ENCODE data around the gene WNK2. TPM values are rescaled to one million over a fixed set of nuclear protein-coding genes. Genes with fewer than 3 reads are reported as not detected.

WNK2 gene
- polyA plus RNA-seq, 1 donor: 80.4 TPM

DNA sequence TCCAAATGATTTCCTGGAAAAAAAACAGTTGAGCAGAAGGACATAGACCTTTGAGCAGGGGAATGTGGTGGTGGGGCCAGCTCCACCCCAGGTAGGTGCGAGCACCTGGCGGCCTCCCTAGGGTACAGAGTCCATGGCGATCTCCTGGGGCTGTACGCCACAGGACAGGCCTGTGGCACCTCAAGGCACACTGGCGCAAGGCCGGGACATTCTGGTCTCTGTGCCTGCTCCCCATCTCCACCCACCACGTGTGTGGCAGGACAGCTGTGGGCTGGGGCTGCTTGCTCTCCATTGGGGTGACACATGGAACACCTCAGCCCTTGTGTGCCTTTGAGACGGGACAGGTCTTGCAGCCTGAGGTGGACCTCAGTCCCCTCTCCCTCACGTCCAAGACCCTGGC lies 25.2 kb downstream of the WNK2 start:
- Histone ChIP-seq H3K4me1 (ENCODE audit: control insufficient read depth, insufficient read depth, low read length) (peaks cover 76% of the 10 kb centered on the region), H3K27me3 (ENCODE audit: control insufficient read depth, insufficient read depth, low read length) (no peaks in the 10 kb centered on the region), H3K27ac (ENCODE audit: low read length) (peak overlapping the region; percentile 92), H3K36me3 (ENCODE audit: control insufficient read depth, insufficient read depth, low read length) (no peaks in the 10 kb centered on the region), H3K9me3 (ENCODE audit: control insufficient read depth, low read depth, low read length) (no peaks in the 10 kb centered on the region), H3K4me3 (ENCODE audit: low read length) (no peak overlapping the region)
- WGBS (ENCODE audit: insufficient coverage, low lambda C conversion rate): no CpG with 5 or more reads among the region's 9 CpGs
- peak; percentile 94 to 97 for DNase-seq

DNA sequence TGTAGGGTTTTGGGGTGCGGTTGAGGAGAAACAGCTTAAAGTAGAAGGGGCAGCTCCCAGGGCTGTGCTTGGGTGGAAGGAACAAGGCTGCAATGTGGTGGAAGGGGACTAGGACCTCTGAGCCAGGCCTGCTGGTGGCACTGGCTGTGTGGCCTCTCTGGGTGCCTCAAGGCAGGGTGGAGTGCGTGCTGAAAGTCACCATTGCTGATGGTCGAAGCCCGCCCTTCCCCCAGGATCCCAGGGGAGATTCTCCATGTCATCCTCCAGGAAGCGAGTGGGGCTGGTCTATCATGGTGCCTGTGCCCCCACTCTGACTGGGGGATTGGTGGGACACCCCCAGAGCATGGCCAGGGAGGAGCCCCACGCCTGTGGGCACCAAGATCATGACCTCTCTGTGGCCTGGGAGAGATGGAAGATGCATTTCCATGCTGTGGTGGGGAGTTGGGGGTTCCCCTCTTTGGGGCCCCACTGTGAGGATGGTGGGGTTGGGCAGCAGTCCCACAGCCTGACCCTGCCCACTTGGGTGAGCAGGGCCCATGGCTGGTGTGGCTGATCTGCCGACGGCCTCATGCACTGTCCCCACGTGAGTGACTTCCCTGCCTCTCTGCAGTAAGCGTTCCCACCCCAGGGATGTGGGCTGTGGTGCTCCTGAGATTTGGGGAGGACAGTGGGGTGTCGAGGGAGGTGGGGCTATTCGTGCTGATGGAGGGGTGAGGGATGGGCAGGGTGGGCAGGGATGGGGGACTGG lies 25.8 kb downstream of the WNK2 start:
- peak overlapping the region; percentile 92 for H3K27ac ChIP-seq (ENCODE audit: low read length)
- H3K4me3 ChIP-seq (ENCODE audit: low read length): no peak overlapping the region
- H3K27me3 ChIP-seq (ENCODE audit: control insufficient read depth, insufficient read depth, low read length): no peaks in the 10 kb centered on the region
- H3K36me3 ChIP-seq (ENCODE audit: control insufficient read depth, insufficient read depth, low read length): no peaks in the 10 kb centered on the region
- H3K4me1 ChIP-seq (ENCODE audit: control insufficient read depth, insufficient read depth, low read length): peaks cover 74% of the 10 kb centered on the region
- DNase-seq: no peak
- H3K9me3 ChIP-seq (ENCODE audit: control insufficient read depth, low read depth, low read length): no peaks in the 10 kb centered on the region
- WGBS (ENCODE audit: insufficient coverage, low lambda C conversion rate): no CpG with 5 or more reads among the region's 12 CpGs

DNA sequence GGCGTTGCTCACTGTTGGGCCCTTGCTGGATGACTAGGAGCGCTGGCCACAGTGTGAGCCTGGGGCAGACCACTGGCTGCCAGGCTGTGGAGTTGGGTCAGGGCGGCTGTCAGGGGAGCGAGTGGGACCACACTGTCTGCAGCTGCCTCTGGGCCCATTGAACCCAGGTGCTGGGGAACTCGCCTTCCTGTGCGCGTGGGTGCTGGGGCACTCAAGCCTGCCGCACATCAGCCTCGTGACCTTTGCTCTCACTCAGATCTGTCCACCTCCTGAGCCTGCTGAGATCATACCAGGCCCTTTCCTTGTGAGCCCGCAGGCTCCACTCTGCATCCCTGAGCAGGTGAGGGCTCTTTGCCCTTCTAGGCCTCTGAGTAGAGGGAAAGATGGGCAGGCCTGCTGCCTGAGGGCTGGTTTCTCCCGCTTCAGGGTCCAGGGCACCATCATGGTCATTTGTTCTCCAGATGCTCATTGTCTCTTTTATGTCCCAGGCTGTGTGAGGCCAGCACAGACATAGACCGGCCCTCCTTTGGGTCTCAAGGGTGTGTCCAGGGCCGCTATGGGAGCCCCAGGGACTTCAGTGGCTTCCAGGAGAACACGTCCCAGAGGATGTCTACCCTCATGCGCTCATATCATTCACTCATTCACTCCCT lies 26.5 kb downstream of the WNK2 start:
- Histone ChIP-seq H3K4me1 (ENCODE audit: control insufficient read depth, insufficient read depth, low read length) (peaks cover 67% of the 10 kb centered on the region), H3K36me3 (ENCODE audit: control insufficient read depth, insufficient read depth, low read length) (no peaks in the 10 kb centered on the region), H3K9me3 (ENCODE audit: control insufficient read depth, low read depth, low read length) (peaks cover 6% of the 10 kb centered on the region), H3K4me3 (ENCODE audit: low read length) (no peak overlapping the region), H3K27me3 (ENCODE audit: control insufficient read depth, insufficient read depth, low read length) (no peaks in the 10 kb centered on the region), H3K27ac (ENCODE audit: low read length) (peak overlapping the region; percentile 92)
- WGBS (ENCODE audit: insufficient coverage, low lambda C conversion rate): 77% methylated on average over 3 of the region's 15 CpGs
- DNase-seq: peak; percentile 84 to 90

DNA sequence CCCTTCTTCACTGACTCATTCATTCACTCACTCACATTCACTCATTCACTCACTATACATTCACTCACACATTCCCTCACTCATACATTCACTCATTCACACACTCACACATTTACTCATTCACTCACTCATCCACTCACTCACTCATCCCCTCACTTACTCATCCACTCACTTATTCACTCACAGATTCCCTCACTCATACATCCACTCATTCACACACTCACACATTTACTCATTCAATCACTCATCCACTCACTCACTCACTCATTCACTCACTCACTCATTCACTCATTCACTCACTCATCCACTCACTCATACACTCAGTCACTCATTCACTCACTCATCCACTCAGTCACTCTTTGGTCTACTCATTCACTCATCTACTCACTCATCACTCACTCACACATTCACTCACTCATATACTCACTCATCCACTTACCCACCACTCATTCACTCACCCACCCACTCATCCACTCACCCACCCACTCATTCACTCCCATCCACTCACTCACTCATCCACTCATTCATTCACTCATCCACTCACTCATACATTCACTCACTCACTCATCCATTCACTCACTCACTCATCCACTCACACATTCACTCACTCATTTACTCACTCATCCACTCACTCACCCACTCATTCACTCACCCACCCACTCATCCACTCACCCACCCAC lies 27.2 kb downstream of the WNK2 start:
- DNase-seq: no peak
- Histone ChIP-seq H3K27me3 (ENCODE audit: control insufficient read depth, insufficient read depth, low read length) (no peaks in the 10 kb centered on the region), H3K4me1 (ENCODE audit: control insufficient read depth, insufficient read depth, low read length) (peaks cover 60% of the 10 kb centered on the region), H3K4me3 (ENCODE audit: low read length) (no peak overlapping the region), H3K27ac (ENCODE audit: low read length) (peak overlapping the region; percentile 92), H3K36me3 (ENCODE audit: control insufficient read depth, insufficient read depth, low read length) (no peaks in the 10 kb centered on the region), H3K9me3 (ENCODE audit: control insufficient read depth, low read depth, low read length) (peaks cover 6% of the 10 kb centered on the region)

DNA sequence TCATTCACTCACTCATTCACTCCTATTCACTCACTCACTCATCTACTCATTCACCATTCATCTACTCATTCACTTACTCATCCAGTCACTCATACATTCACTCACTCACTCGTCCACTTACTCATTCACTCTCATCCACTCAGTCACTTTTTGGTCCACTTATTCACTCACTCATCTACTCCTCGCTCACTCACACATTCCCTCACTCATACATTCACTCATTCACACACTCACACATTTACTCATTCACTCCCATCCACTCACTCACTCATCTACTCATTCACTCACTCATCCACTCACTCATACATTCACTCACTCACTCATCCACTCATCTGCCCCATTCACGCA lies 27.7 kb downstream of the WNK2 start:
- Histone ChIP-seq H3K27ac (ENCODE audit: low read length) (peak overlapping the region; percentile 31), H3K36me3 (ENCODE audit: control insufficient read depth, insufficient read depth, low read length) (no peaks in the 10 kb centered on the region), H3K4me1 (ENCODE audit: control insufficient read depth, insufficient read depth, low read length) (peaks cover 55% of the 10 kb centered on the region), H3K27me3 (ENCODE audit: control insufficient read depth, insufficient read depth, low read length) (no peaks in the 10 kb centered on the region), H3K9me3 (ENCODE audit: control insufficient read depth, low read depth, low read length) (peaks cover 6% of the 10 kb centered on the region), H3K4me3 (ENCODE audit: low read length) (no peak overlapping the region)
- WGBS (ENCODE audit: insufficient coverage, low lambda C conversion rate): 100% methylated on average over 3 of the region's 3 CpGs
- DNase-seq: no peak

DNA sequence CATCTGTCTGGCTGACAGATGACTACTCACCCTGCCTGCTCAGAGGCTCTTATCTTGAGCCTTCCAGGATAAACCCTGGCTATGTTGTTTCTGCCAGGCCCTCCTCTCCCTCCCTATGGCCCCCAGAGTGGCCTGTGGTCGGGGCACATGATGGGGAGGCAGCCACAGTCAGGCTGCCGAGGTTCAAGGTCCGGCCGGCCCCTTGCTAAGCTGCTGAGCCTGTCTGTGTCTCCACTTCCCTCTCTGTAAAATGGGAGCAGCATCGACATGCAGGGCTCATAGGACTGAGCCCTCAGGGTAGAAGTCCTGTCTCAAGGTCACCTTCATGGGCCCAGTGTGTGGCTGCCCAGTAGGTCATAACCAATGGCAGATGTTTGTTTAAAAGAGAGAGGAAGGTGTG lies 28.5 kb downstream of the WNK2 start:
- Histone ChIP-seq H3K27ac (ENCODE audit: low read length) (peak overlapping the region; percentile 31), H3K27me3 (ENCODE audit: control insufficient read depth, insufficient read depth, low read length) (no peaks in the 10 kb centered on the region), H3K4me3 (ENCODE audit: low read length) (no peak overlapping the region), H3K9me3 (ENCODE audit: control insufficient read depth, low read depth, low read length) (peaks cover 6% of the 10 kb centered on the region), H3K4me1 (ENCODE audit: control insufficient read depth, insufficient read depth, low read length) (peaks cover 49% of the 10 kb centered on the region), H3K36me3 (ENCODE audit: control insufficient read depth, insufficient read depth, low read length) (no peaks in the 10 kb centered on the region)
- DNase-seq: peak; percentile 58 to 74
- WGBS (ENCODE audit: insufficient coverage, low lambda C conversion rate): no CpG with 5 or more reads among the region's 5 CpGs

DNA sequence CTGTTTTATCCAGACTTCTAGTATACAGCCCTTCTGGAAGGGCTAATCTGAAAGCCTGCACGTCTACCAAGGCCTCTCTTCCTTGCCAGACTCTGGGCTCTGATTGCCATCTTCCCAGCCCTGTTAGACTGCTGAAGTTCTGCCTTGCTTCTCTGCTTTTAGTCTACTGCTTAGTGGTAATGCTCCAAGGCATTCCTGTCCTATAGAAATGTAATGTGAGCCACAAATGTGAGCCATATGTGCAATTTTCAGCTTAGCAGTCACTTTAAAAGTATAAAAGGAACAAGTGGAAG lies 32.1 kb downstream of the WNK2 start:
- no CpG with 5 or more reads among the region's 1 CpG for WGBS (ENCODE audit: insufficient coverage, low lambda C conversion rate)
- Histone ChIP-seq H3K9me3 (ENCODE audit: control insufficient read depth, low read depth, low read length) (peaks cover 6% of the 10 kb centered on the region), H3K4me3 (ENCODE audit: low read length) (no peak overlapping the region), H3K27me3 (ENCODE audit: control insufficient read depth, insufficient read depth, low read length) (no peaks in the 10 kb centered on the region), H3K36me3 (ENCODE audit: control insufficient read depth, insufficient read depth, low read length) (no peaks in the 10 kb centered on the region), H3K27ac (ENCODE audit: low read length) (no peak overlapping the region), H3K4me1 (ENCODE audit: control insufficient read depth, insufficient read depth, low read length) (peaks cover 20% of the 10 kb centered on the region)
- no peak for DNase-seq

DNA sequence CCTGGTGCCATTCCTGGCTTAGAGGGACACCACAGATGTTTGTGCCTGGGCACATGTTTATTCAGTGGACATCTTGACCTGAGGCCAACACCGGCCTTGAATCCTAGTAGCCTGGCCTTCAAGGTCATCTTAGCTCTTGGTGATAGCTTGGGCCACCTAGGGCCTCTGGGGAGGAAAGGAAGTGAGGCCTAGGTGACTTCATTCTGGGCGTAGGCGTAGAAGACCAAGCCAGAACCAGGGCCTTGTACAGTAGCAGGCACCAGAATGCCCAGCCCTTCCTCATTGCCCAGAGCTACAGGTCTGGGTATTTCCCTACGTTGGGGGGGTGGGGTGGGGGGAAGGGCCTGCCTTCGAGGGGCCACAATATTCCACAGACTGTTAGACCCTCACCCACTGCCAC lies 33.8 kb downstream of the WNK2 start:
- peaks cover 6% of the 10 kb centered on the region for H3K9me3 ChIP-seq (ENCODE audit: control insufficient read depth, low read depth, low read length)
- H3K4me1 ChIP-seq (ENCODE audit: control insufficient read depth, insufficient read depth, low read length): peaks cover 8% of the 10 kb centered on the region
- H3K36me3 ChIP-seq (ENCODE audit: control insufficient read depth, insufficient read depth, low read length): no peaks in the 10 kb centered on the region
- H3K4me3 ChIP-seq (ENCODE audit: low read length): no peak overlapping the region
- no CpG with 5 or more reads among the region's 5 CpGs for WGBS (ENCODE audit: insufficient coverage, low lambda C conversion rate)
- DNase-seq: no peak
- H3K27me3 ChIP-seq (ENCODE audit: control insufficient read depth, insufficient read depth, low read length): no peaks in the 10 kb centered on the region
- H3K27ac ChIP-seq (ENCODE audit: low read length): no peak overlapping the region

DNA sequence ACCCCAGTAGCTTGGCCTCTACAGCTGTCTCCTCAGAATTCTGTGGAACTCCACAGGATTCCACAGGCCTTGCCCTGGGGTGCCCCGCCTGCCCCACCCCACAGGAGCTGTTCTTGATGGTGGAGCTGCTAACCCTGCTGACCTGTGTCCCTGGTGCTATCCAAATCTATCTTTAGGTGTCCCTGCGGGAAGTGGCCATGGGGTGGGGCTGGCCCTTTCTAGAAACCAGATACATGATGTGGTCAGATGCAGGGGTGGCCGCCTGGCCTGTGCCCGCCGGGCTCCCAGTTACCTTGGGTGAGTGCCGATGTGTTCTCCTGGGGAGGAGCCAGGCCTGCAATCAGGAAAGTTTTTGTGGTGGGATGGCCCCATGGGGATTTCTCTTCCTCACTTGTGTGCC lies 34.2 kb downstream of the WNK2 start:
- Histone ChIP-seq H3K9me3 (ENCODE audit: control insufficient read depth, low read depth, low read length) (peaks cover 6% of the 10 kb centered on the region), H3K27me3 (ENCODE audit: control insufficient read depth, insufficient read depth, low read length) (no peaks in the 10 kb centered on the region), H3K4me1 (ENCODE audit: control insufficient read depth, insufficient read depth, low read length) (peaks cover 10% of the 10 kb centered on the region), H3K27ac (ENCODE audit: low read length) (no peak overlapping the region), H3K36me3 (ENCODE audit: control insufficient read depth, insufficient read depth, low read length) (no peaks in the 10 kb centered on the region), H3K4me3 (ENCODE audit: low read length) (no peak overlapping the region)
- no CpG with 5 or more reads among the region's 6 CpGs for WGBS (ENCODE audit: insufficient coverage, low lambda C conversion rate)
- no peak for DNase-seq

DNA sequence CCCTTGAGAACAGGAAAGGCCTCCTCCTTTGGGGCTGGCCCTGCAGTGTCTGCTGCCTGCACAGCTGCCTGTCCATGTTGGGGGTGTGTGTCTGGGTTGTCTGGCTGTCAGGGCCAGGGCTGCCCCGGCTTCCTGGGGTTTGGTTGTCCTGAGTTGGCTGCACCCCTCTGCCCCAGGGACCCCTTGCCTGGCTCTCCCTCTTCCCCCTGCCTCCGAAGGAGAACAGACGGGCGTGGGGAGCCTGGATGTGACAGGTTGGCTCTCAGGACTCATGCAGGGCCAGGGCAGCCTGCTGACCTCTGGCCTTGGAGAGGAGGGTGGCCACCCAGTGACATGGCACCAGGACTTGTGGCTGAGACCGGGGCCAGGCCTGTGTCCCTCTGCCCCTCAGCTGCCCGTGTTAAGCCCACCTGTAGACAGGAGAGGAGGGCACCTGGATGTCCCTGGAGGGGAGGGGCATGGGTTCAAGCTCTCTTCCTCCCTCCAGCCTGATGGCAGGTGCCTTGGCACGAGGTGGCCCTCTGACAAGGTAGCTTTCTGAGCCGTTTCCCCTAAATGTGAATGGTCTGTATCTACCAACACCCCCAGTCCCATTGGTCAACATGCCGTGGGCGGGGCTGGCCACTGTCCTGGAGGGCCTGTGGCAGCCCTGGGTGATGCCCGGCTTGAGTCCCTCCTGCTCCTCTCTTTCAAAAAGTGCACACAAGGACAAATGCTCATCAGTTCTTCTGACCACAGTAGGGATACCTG lies 34.9 kb downstream of the WNK2 start:
- no peak overlapping the region for H3K4me3 ChIP-seq (ENCODE audit: low read length)
- no CpG with 5 or more reads among the region's 11 CpGs for WGBS (ENCODE audit: insufficient coverage, low lambda C conversion rate)
- no peaks in the 10 kb centered on the region for H3K36me3 ChIP-seq (ENCODE audit: control insufficient read depth, insufficient read depth, low read length)
- no peaks in the 10 kb centered on the region for H3K27me3 ChIP-seq (ENCODE audit: control insufficient read depth, insufficient read depth, low read length)
- DNase-seq: no peak
- peaks cover 17% of the 10 kb centered on the region for H3K4me1 ChIP-seq (ENCODE audit: control insufficient read depth, insufficient read depth, low read length)
- no peak overlapping the region for H3K27ac ChIP-seq (ENCODE audit: low read length)
- H3K9me3 ChIP-seq (ENCODE audit: control insufficient read depth, low read depth, low read length): peaks cover 6% of the 10 kb centered on the region
